Endodermal cell (in vitro differentiated cells): Measurements from ENCODE around the gene LEO1. TPM values are rescaled to one million over a fixed set of nuclear protein-coding genes. Genes with fewer than 3 reads are reported as not detected.

Source experiments
- DNase-seq: peaks from one replicate; pipeline ENCODE4 v3.0.0-alpha.2; 2017
- H3K27ac ChIP-seq: 2 replicates; pipeline ENCODE4 v1.5.1; 2013; ENCODE audit warnings: mild to moderate bottlenecking, low read depth, low read length, moderate library complexity
- H3K27me3 ChIP-seq: 2 replicates; pipeline ENCODE4 v1.6.1; 2013; ENCODE audit warnings: mild to moderate bottlenecking, low read length, moderate library complexity; ENCODE audit not compliant: insufficient read depth, control insufficient read depth, poor library complexity, severe bottlenecking
- H3K36me3 ChIP-seq: 2 replicates; pipeline ENCODE4 v1.7.0; 2013; ENCODE audit warnings: mild to moderate bottlenecking, low read length, moderate library complexity; ENCODE audit not compliant: control insufficient read depth, insufficient read depth
- H3K4me1 ChIP-seq: one replicate; pipeline ENCODE4 v1.7.0; 2013; ENCODE audit warnings: low read length; ENCODE audit not compliant: control insufficient read depth, insufficient read depth
- H3K4me3 ChIP-seq: 2 replicates; pipeline ENCODE4 v1.5.1; 2013; ENCODE audit warnings: mild to moderate bottlenecking, low read length, moderate library complexity
- H3K9ac ChIP-seq: 2 replicates; pipeline ENCODE4 v1.6.1; 2013; ENCODE audit warnings: mild to moderate bottlenecking, low read length, moderate library complexity; ENCODE audit not compliant: poor library complexity, severe bottlenecking; ENCODE audit errors: extremely low read depth
- H3K9me3 ChIP-seq: 2 replicates; pipeline ENCODE4 v1.6.1; 2013; ENCODE audit warnings: mild to moderate bottlenecking, low read length, moderate library complexity; ENCODE audit not compliant: control insufficient read depth
- H3K27ac Mint-ChIP-seq: 2 replicates; pipeline ENCODE4 v1.8.0; 2020; ENCODE audit warnings: mixed read lengths
- H3K27me3 Mint-ChIP-seq: 2 replicates; pipeline ENCODE4 v1.8.0; 2021; ENCODE audit warnings: mild to moderate bottlenecking, mixed read lengths; ENCODE audit not compliant: insufficient read depth
- H3K36me3 Mint-ChIP-seq: 2 replicates; pipeline ENCODE4 v1.8.0; 2020; ENCODE audit warnings: low read depth, mixed read lengths
- H3K4me1 Mint-ChIP-seq: 2 replicates; pipeline ENCODE4 v1.8.0; 2020; ENCODE audit warnings: mixed read lengths
- H3K4me3 Mint-ChIP-seq: 2 replicates; pipeline ENCODE4 v1.8.0; 2020; ENCODE audit warnings: mild to moderate bottlenecking, moderate library complexity, mixed read lengths
- H3K9me3 Mint-ChIP-seq: 2 replicates; pipeline ENCODE4 v1.8.0; 2020; ENCODE audit warnings: mild to moderate bottlenecking, mixed read lengths
- WGBS, 2 experiments: methylation state at CpG; one replicate each; pipeline versions ENCODE4 v1.1.5 to v1.1.7; 2013; ENCODE audit warnings: missing lambda C conversion rate in 2 of 2, mixed read lengths in 1 of 2; ENCODE audit not compliant: insufficient coverage in 1 of 2, insufficient read length in 1 of 2; 5-methylcytosine and 5-hydroxymethylcytosine counted together
- total RNA-seq, 2 donors: library from RNA; stranded (reverse); fragmentation: NEBNext Ultra II Directional in 1 of 2; extraction: Animal tissue kit (Norgen Biotek cat#: 25700) in 1 of 2; gene quantifications; 2 replicates in 1 of 2; 3 replicates in 1 of 2; pipeline ENCODE4 v1.2.1, GENCODE V29; 2021
- TF ChIP-seq, protein P1 (sequence below): fragments of 200-600 bp; sonication (generic); conservative IDR thresholded peaks from 2 replicates; pipeline ENCODE4 v1.5.0; 2021; ENCODE audit warnings: antibody characterized with exemption, mild to moderate bottlenecking

Gene LEO1
- total RNA-seq, 2 donors from 2014 or later, result 25.6 to 26.5 TPM

DNA sequence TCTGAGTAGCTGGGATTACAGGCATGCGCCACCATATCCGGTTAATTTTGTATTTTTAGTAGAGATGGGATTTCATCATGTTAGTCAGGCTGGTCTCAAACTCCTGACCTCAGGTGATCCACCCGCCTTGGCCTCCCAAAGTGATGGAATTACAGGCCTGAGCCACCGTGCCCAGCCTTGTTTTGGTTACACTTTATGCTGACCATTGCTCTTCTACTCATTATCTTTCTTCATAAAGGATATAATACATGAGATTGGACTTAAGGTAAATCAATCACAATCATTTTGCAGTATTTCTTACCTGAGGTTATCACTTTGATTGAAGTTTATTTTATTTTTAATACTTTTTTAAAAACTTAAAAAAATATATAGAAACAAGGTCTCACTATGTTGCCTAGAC is 2.2 kb upstream of the LEO1 start:
- 93 to 95% methylated on average over 3 to 4 of the region's 4 CpGs for WGBS, 2 experiments
- no peak overlapping the region for H3K4me3 Mint-ChIP-seq

DNA sequence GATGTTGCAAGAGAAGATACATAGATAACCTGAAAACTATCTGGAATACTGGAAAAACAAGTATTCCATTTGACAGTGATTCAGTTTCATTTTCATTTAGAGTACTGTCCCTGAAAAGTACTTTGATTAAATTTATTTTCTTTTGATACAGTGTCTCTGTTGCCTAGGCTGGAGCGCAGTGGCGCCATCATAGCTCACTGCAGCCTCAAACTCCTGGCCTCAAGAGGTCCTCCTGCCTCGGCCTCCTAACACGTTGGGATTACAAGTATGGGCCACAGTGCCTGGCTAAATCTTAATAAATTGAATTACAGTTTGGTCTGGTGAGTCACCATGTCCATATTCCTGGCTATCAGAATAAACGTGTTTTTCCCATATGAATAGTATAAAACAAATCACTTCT is 1.6 kb upstream of the LEO1 start:
- 77 to 79% methylated on average over 5 of the region's 5 CpGs for WGBS, 2 experiments
- H3K27me3 ChIP-seq, result no peaks in the 10 kb centered on the region
- Mint-ChIP-seq H3K36me3 (peaks cover 11% of the 10 kb centered on the region), H3K4me3 (peak overlapping the region; percentile 97), H3K27ac (no peak overlapping the region), H3K9me3 (no peaks in the 10 kb centered on the region), H3K27me3 (no peaks in the 10 kb centered on the region), H3K4me1 (peaks cover 12% of the 10 kb centered on the region)
- H3K4me3 ChIP-seq, result no peak overlapping the region
- H3K4me1 ChIP-seq, result peaks cover 2% of the 10 kb centered on the region
- H3K27ac ChIP-seq, result no peak overlapping the region
- no peak overlapping the region for H3K9ac ChIP-seq
- no peaks in the 10 kb centered on the region for H3K36me3 ChIP-seq
- DNase-seq, result no peak
- H3K9me3 ChIP-seq, result peaks cover 6% of the 10 kb centered on the region
- TF ChIP-seq, protein P1, sequence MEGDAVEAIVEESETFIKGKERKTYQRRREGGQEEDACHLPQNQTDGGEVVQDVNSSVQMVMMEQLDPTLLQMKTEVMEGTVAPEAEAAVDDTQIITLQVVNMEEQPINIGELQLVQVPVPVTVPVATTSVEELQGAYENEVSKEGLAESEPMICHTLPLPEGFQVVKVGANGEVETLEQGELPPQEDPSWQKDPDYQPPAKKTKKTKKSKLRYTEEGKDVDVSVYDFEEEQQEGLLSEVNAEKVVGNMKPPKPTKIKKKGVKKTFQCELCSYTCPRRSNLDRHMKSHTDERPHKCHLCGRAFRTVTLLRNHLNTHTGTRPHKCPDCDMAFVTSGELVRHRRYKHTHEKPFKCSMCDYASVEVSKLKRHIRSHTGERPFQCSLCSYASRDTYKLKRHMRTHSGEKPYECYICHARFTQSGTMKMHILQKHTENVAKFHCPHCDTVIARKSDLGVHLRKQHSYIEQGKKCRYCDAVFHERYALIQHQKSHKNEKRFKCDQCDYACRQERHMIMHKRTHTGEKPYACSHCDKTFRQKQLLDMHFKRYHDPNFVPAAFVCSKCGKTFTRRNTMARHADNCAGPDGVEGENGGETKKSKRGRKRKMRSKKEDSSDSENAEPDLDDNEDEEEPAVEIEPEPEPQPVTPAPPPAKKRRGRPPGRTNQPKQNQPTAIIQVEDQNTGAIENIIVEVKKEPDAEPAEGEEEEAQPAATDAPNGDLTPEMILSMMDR, result no peak

More for the DNA sequence above, 2.2 kb upstream of the LEO1 start:
- TF ChIP-seq, protein P1, result no peak
- DNase-seq, result no peak
- Histone ChIP-seq H3K9me3 (peaks cover under 1% of the 10 kb centered on the region), H3K27ac (no peak overlapping the region), H3K27me3 (no peaks in the 10 kb centered on the region), H3K4me1 (peaks cover 2% of the 10 kb centered on the region), H3K9ac (no peak overlapping the region), H3K36me3 (no peaks in the 10 kb centered on the region), H3K4me3 (no peak overlapping the region)
- peaks cover 12% of the 10 kb centered on the region for H3K4me1 Mint-ChIP-seq
- H3K27ac Mint-ChIP-seq, result no peak overlapping the region
- peaks cover 11% of the 10 kb centered on the region for H3K36me3 Mint-ChIP-seq
- no peaks in the 10 kb centered on the region for H3K27me3 Mint-ChIP-seq
- H3K9me3 Mint-ChIP-seq, result no peaks in the 10 kb centered on the region

DNA sequence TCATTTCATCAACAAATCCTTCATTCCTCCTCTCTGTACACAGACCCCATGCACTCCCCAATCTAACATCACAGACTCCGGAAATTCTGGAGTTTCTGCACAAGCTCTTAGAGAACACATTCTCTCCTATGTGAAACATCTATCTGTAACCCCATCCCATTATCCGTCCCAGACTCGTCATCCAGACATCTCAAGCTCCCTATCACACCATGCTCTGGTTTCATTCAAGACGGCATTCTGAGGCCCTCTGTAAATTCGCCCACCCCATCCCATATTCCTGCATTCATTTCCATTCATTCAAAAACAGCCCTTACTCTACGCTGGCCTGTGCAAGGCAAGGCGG is 575 bp downstream of the LEO1 start:
- Mint-ChIP-seq H3K4me3 (peak overlapping the region; percentile 97), H3K4me1 (peaks cover 12% of the 10 kb centered on the region), H3K36me3 (peaks cover 23% of the 10 kb centered on the region), H3K27ac (peak overlapping the region; percentile 98), H3K9me3 (peaks cover 8% of the 10 kb centered on the region), H3K27me3 (no peaks in the 10 kb centered on the region)
- Histone ChIP-seq H3K27me3 (no peaks in the 10 kb centered on the region), H3K4me1 (peaks cover 2% of the 10 kb centered on the region), H3K9ac (peak overlapping the region; percentile 62), H3K27ac (peak overlapping the region; percentile 89), H3K9me3 (peaks cover 15% of the 10 kb centered on the region), H3K4me3 (peak overlapping the region; percentile 95), H3K36me3 (peaks cover under 1% of the 10 kb centered on the region)
- TF ChIP-seq, protein P1, result no peak
- WGBS, 2 experiments, result 0 to 1% methylated on average over 4 to 7 of the region's 7 CpGs
- DNase-seq, result no peak
